ENCODE data around the gene ATF7IP. TPM values are rescaled to one million over a fixed set of nuclear protein-coding genes. Genes with fewer than 3 reads are reported as not detected.

ATF7IP gene
- total RNA-seq, 1 experiment from 2014 or later, result 172 TPM

DNA sequence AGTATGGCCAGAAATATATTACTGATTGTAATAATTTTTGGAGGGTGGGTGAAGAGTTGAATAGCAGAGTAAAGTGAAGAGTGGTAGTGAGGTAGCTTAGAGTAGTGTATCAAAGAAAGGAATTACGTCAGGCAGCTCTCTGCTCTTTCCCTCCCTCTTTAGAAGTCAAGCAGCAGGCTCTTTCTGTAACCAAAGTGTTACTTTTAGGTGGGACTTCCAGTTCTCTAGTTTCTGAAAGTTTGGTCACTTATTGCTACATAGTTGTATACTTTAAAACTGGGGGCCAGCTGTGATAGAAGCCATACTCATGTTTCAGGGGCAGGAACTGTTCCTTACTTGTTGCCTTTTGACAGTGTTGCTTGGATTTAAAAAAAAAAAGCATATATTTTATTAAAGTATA lies 30.6 kb downstream of the ATF7IP start:
- H3K4me1 Mint-ChIP-seq, result peaks cover 78 to 79% of the 10 kb centered on the region in 2 experiments
- Histone ChIP-seq H4K20me1 (ENCODE audit: control insufficient read depth, insufficient read depth, insufficient read length) (no peaks in the 10 kb centered on the region), H3K56ac (ENCODE audit: insufficient read length, low read depth, low read length) (no peak overlapping the region), H3K14ac (ENCODE audit: insufficient read depth, low read length) (no peak overlapping the region), H3K79me1 (ENCODE audit: insufficient read depth, low read depth, low read length, poor library complexity, severe bottlenecking) (no peaks in the 10 kb centered on the region), H2BK5ac (ENCODE audit: insufficient read length, low read length) (no peak overlapping the region), H4K8ac (replicated peaks; ENCODE audit: insufficient read length, low read depth, low read length) (no peak overlapping the region), H3K27me3 (ENCODE audit: insufficient read depth, low read length) (no peaks in the 10 kb centered on the region), H3K27ac (ENCODE audit: insufficient read length, low read depth, low read length) (no peak overlapping the region), H2BK15ac (ENCODE audit: low read depth, low read length) (no peak overlapping the region), H3K9ac (ENCODE audit: extremely low read depth, insufficient read length, low read length) (no peak overlapping the region), H3K23ac (ENCODE audit: insufficient read length, low read depth, low read length) (no peak overlapping the region), H2BK12ac (ENCODE audit: insufficient read length, low read depth, low read length) (no peak overlapping the region), H3K18ac (ENCODE audit: insufficient read length, low read depth, low read length) (no peak overlapping the region), H3K4me1 (ENCODE audit: insufficient read depth, low read length) (peaks cover 4% of the 10 kb centered on the region; the same call in 1 of the 2 replicates), H4K91ac (ENCODE audit: insufficient read length, low read depth, low read length) (no peak overlapping the region), H2BK20ac (ENCODE audit: low read depth, low read length, poor library complexity, severe bottlenecking) (no peak overlapping the region), H3K4ac (ENCODE audit: low read depth, low read length) (no peak overlapping the region), H3K4me2 (ENCODE audit: insufficient read depth, insufficient read length, low read length) (no peak overlapping the region), H4K5ac (ENCODE audit: insufficient read length, low read depth, low read length) (no peak overlapping the region), H3K79me2 (ENCODE audit: insufficient read depth, low read length) (peaks cover 28% of the 10 kb centered on the region), H3K23me2 (ENCODE audit: insufficient read length, low read depth, low read length, poor library complexity, severe bottlenecking) (no peaks in the 10 kb centered on the region), H3T11ph (ENCODE audit: low read length) (no peak overlapping the region), H2BK120ac (ENCODE audit: low read depth, low read length, poor library complexity, severe bottlenecking) (no peak overlapping the region), H3K9me3 (ENCODE audit: control insufficient read depth, low read depth, low read length) (no peaks in the 10 kb centered on the region), H2AK5ac (ENCODE audit: insufficient read length, low read length) (no peak overlapping the region), H2AFZ (ENCODE audit: low read length) (no peak overlapping the region)
- peaks cover 4 to 6% of the 10 kb centered on the region in 2 experiments; a peak in 4 of 5 replicates for H3K9me3 Mint-ChIP-seq
- DNase-seq, result no peak
- no peak overlapping the region for H3K27ac Mint-ChIP-seq
- H3K4me3 Mint-ChIP-seq, result no peak overlapping the region
- no CpG with 5 or more reads among the region's 1 CpG for WGBS (ENCODE audit: extremely low coverage, insufficient read length, low lambda C conversion rate)
- TF ChIP-seq, protein P1, sequence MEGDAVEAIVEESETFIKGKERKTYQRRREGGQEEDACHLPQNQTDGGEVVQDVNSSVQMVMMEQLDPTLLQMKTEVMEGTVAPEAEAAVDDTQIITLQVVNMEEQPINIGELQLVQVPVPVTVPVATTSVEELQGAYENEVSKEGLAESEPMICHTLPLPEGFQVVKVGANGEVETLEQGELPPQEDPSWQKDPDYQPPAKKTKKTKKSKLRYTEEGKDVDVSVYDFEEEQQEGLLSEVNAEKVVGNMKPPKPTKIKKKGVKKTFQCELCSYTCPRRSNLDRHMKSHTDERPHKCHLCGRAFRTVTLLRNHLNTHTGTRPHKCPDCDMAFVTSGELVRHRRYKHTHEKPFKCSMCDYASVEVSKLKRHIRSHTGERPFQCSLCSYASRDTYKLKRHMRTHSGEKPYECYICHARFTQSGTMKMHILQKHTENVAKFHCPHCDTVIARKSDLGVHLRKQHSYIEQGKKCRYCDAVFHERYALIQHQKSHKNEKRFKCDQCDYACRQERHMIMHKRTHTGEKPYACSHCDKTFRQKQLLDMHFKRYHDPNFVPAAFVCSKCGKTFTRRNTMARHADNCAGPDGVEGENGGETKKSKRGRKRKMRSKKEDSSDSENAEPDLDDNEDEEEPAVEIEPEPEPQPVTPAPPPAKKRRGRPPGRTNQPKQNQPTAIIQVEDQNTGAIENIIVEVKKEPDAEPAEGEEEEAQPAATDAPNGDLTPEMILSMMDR (conservative IDR thresholded peaks at IDR 0.05), result no peak
- H3K27me3 Mint-ChIP-seq (ENCODE audit: low read depth), result no peaks in the 10 kb centered on the region
- H3K36me3 Mint-ChIP-seq (ENCODE audit: insufficient read depth in 1 of 3, low read depth in 3 of 3), result peaks cover 6 to 23% (median 6%) of the 10 kb centered on the region in 3 experiments
